Testis (tissue), 2 donors: ENCODE measurements around the gene MSRB3.

Source experiments
- CTCF ChIP-seq, 3 experiments: fragments of 450-650 bp in 2 of 3; fragments of 200-600 bp in 1 of 3; sonication (generic) in 1 of 3; IDR thresholded peaks; one replicate each; pipeline ENCODE4 v1.5.1; 2016 to 2019; ENCODE audit warnings: antibody characterized with exemption in 3 of 3, mild to moderate bottlenecking in 2 of 3, moderate library complexity in 1 of 3
- POLR2A ChIP-seq: fragments of 450-650 bp; IDR thresholded peaks from one replicate; pipeline ENCODE4 v1.6.1; 2017; ENCODE audit warnings: antibody characterized with exemption, mild to moderate bottlenecking, moderate library complexity

GRCh38 chr12:65508276-65509035, 230.0 kb downstream of the MSRB3 start:
- TF ChIP-seq POLR2A (no peak), CTCF (IDR thresholded peaks at IDR 0.05) (no peak)
